ENCODE results near the gene RDX. TPM values are rescaled to one million over a fixed set of nuclear protein-coding genes. Genes with fewer than 3 reads are reported as not detected.

RDX gene
- total RNA-seq, 1 donor from 2014 or later = 105 TPM

GRCh38 chr11:110177086-110177456 lies 119.3 kb downstream of the RDX start:
- Histone ChIP-seq H3K4me3 (no peak overlapping the region), H3K4me1 (no peaks in the 10 kb centered on the region), H3K9me3 (no peaks in the 10 kb centered on the region), H3K27me3 (no peaks in the 10 kb centered on the region), H3K36me3 (no peaks in the 10 kb centered on the region), H3K27ac (no peak overlapping the region)
- no peak for TF ChIP-seq CTCF (IDR thresholded peaks at IDR 0.05)
- intact Hi-C loops (cut with DNase I) = no loop called here
- DNase-seq (ENCODE audit: low spot score in 2 of 2) = no peak

GRCh38 chr11:110176366-110177085 lies 119.9 kb downstream of the RDX start:
- H3K36me3 ChIP-seq = no peaks in the 10 kb centered on the region
- DNase-seq (ENCODE audit: low spot score in 2 of 2) = no peak
- intact Hi-C loops (cut with DNase I) = no loop called here
- no peak overlapping the region for H3K27ac ChIP-seq
- H3K27me3 ChIP-seq = no peaks in the 10 kb centered on the region
- H3K4me1 ChIP-seq = no peaks in the 10 kb centered on the region
- TF ChIP-seq CTCF (IDR thresholded peaks at IDR 0.05) = no peak
- no peak overlapping the region for H3K4me3 ChIP-seq
- no peaks in the 10 kb centered on the region for H3K9me3 ChIP-seq

- TF ChIP-seq CTCF (IDR thresholded peaks at IDR 0.05) = no peak
- intact Hi-C loops (cut with DNase I) = loop anchor here (5.0 kb wide), 1 partner anchor 227 kb away; no protein-coding TSS in a partner anchor
- no peaks in the 10 kb centered on the region for H3K9me3 ChIP-seq
- no peak for DNase-seq (ENCODE audit: low spot score in 2 of 2)
- peak overlapping the region in 1 of 2 donors; percentile 41 for H3K4me3 ChIP-seq
- H3K27me3 ChIP-seq = no peaks in the 10 kb centered on the region
- no peaks in the 10 kb centered on the region for H3K4me1 ChIP-seq
- H3K36me3 ChIP-seq = no peaks in the 10 kb centered on the region
- H3K27ac ChIP-seq = no peak overlapping the region
These were observed 121.6 kb downstream of the RDX start for GRCh38 chr11:110174645-110175310.

GRCh38 chr11:110173811-110174644 lies 122.4 kb downstream of the RDX start:
- peak in 1 of 2 donors; percentile 80 for DNase-seq (ENCODE audit: low spot score in 2 of 2)
- H3K4me1 ChIP-seq = no peaks in the 10 kb centered on the region
- peak overlapping the region; percentile 41 to 42 for H3K4me3 ChIP-seq
- H3K9me3 ChIP-seq = no peaks in the 10 kb centered on the region
- H3K36me3 ChIP-seq = no peaks in the 10 kb centered on the region
- intact Hi-C loops (cut with DNase I) = loop anchor here (5.0 kb wide), 1 partner anchor 227 kb away; no protein-coding TSS in a partner anchor
- H3K27ac ChIP-seq = no peak overlapping the region
- peak; percentile 59 to 77 (median 73) for TF ChIP-seq CTCF (IDR thresholded peaks at IDR 0.05)
- no peaks in the 10 kb centered on the region for H3K27me3 ChIP-seq

DNA sequence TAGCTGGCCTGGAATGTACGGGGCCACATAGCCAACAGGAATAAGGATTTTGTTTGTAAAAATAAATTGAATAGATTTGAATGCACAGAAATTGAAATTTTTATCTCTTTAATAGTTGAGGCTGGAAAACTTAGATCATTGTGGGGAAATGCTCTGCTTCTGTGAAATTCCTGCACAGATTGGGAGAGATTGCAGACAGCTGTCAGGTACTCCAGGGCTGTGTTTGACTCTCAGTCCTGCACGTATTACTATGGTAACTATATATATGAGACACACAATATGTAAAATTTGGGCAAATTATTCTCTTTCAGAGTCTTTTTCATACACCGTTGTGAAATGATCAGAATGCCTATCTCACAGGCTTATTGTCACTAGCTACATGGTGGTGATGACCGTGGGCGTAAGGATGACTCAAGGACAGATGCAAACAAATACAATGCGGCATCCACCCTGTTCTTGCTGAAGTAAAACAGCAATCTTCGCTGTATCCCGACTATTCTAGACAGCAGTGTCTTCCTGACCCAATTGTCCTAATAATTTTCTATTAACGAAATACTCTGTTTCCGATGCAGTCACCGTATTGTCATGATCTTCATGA lies 123.8 kb downstream of the RDX start:
- TF ChIP-seq CTCF (IDR thresholded peaks at IDR 0.05) = no peak
- no peak for DNase-seq (ENCODE audit: low spot score in 2 of 2)
- Histone ChIP-seq H3K36me3 (no peaks in the 10 kb centered on the region), H3K4me3 (no peak overlapping the region), H3K4me1 (no peaks in the 10 kb centered on the region), H3K27me3 (no peaks in the 10 kb centered on the region), H3K27ac (no peak overlapping the region), H3K9me3 (no peaks in the 10 kb centered on the region)
- intact Hi-C loops (cut with DNase I) = loop anchor here (5.0 kb wide), 1 partner anchor 225 kb away; no protein-coding TSS in a partner anchor
